Left renal cortex interstitium (tissue), 4 donors: ENCODE data around the gene EHMT2. TPM values are rescaled to one million over a fixed set of nuclear protein-coding genes. Genes with fewer than 3 reads are reported as not detected.
A peak's percentile ranks its signal among the peaks of the same experiment; 100 is the strongest.
"Not testable (repeated sequence)": the region's sequence is repeated elsewhere in the genome, so short reads cannot be mapped to it uniquely, and the experiment has no call there.

Experiments
- DNase-seq, 4 donors: peaks; one replicate each; pipeline ENCODE4 v3.0.0-alpha.2; 2013; ENCODE audit warnings: low read depth in 4 of 4, low spot score in 2 of 4, missing footprints in 1 of 4
- polyA plus RNA-seq, 4 donors: library from polyadenylated mRNA; unstranded; fragments of 120-200 nt; gene quantifications; one replicate each; pipeline ENCODE4 v1.2.1, GENCODE V29; 2013; ENCODE audit not compliant: insufficient read length in 4 of 4

Gene EHMT2
- 100 to 1,000 TPM in 1 of 4 donors, 10 to 100 TPM in 3; 65.6 to 111 (median 86.8) TPM for polyA plus RNA-seq

DNA sequence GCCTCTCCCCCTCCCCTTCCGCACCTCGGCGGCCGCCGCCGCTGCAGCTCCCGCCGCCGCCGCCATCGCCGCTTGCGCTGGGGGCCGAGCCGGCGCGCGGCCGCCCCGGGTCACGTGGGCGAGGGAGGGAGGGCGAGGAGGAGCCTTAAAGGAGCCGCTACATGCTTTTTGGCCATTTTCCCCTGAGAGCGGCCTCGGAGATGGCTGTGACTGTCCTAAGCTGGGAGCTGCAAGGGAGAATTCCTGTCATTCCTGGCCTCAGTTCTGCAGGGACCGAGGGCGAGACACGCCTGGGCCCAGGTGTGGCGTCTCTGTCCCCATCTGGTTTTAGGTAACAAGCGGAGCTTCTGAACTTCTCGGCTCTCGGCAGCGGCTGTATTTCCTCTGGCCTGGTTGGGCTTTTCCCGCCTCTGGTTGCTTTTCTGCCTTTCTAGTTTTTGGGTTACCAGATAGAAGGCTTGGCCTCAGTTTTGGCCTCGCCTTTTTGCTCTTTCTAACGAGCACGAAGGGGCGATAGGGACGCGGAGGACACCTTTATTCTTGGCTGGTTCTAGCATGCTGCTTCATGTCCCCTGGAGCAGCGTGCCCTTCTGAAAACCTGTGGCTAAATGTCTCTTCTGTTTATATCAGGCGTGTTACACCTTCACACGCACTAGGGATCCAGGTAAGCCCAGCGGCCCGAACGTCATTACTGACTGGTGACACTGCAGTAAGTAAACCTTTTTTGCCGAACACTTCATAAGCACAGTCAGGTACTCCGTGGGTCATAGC is at the start of gene EHMT2:
EHMT2 (minus strand) TSS at position 87 of the 771 bp plus-strand sequence; CDS start at position 66, 21 bp downstream.
- DNase-seq: peak in 3 of 4 donors; percentile 63 to 79 (median 75)

DNA sequence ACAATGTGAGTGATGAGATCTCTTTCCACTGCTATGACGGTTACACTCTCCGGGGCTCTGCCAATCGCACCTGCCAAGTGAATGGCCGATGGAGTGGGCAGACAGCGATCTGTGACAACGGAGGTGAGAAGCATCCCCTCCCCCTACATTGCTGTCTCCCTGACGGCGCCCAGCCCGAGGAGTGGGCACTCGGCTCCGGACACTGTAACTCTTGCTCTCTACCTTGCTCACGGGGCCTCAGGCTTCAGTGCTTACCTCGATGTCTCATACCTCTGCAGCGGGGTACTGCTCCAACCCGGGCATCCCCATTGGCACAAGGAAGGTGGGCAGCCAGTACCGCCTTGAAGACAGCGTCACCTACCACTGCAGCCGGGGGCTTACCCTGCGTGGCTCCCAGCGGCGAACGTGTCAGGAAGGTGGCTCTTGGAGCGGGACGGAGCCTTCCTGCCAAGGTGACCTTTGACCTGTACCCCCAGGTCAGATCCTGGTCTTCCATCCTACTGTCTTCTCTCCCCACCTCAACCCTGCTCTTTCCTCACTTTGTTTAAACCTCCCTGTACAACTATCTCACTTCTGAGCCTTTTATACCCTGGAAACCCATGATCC is 49.7 kb upstream of the EHMT2 start:
- no peak for DNase-seq

DNA sequence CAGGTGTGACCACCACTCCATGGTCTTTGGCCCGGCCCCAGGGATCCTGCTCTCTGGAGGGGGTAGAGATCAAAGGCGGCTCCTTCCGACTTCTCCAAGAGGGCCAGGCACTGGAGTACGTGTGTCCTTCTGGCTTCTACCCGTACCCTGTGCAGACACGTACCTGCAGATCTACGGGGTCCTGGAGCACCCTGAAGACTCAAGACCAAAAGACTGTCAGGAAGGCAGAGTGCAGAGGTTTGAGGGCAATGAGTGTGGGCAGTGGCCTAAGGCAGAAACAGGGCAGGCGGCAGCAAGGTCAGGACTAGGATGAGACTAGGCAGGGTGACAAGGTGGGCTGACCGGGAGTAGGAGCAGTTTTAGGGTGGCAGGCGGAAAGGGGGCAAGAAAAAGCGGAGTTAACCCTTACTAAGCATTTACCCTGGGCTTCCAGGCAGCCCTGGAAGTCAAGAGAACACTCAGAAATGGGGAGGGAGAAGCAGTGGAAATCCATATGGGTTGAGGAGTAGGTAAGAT is 48.9 kb upstream of the EHMT2 start:
- no peak for DNase-seq

DNA sequence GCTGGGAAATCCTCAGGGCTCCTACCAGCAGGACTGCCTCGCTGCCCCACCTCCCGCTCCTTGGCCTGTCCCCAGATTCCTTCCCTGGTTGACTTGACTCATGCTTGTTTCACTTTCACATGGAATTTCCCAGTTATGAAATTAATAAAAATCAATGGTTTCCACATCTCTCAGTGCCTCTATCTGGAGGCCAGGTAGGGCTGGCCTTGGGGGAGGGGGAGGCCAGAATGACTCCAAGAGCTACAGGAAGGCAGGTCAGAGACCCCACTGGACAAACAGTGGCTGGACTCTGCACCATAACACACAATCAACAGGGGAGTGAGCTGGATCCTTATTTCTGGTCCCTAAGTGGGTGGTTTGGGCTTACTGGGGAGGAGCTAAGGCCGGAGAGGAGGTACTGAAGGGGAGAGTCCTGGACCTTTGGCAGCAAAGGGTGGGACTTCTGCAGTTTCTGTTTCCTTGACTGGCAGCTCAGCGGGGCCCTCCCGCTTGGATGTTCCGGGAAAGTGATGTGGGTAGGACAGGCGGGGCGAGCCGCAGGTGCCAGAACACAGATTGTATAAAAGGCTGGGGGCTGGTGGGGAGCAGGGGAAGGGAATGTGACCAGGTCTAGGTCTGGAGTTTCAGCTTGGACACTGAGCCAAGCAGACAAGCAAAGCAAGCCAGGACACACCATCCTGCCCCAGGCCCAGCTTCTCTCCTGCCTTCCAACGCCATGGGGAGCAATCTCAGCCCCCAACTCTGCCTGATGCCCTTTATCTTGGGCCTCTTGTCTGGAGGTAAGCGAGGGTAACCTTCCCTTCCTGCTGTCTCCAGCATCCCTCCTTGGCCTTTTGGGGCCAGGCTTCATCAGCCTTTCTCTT is 48.2 kb upstream of the EHMT2 start, which contains the start of gene CFB:
CFB (plus strand) TSS at position 589 of the 863 bp plus-strand sequence; CDS start at position 716, 127 bp downstream.
- DNase-seq: no peak

DNA sequence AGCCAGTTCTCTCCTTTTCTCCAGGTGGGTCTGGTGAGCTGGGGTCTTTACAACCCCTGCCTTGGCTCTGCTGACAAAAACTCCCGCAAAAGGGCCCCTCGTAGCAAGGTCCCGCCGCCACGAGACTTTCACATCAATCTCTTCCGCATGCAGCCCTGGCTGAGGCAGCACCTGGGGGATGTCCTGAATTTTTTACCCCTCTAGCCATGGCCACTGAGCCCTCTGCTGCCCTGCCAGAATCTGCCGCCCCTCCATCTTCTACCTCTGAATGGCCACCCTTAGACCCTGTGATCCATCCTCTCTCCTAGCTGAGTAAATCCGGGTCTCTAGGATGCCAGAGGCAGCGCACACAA is 47.6 kb upstream of the EHMT2 start:
- DNase-seq: no peak

DNA sequence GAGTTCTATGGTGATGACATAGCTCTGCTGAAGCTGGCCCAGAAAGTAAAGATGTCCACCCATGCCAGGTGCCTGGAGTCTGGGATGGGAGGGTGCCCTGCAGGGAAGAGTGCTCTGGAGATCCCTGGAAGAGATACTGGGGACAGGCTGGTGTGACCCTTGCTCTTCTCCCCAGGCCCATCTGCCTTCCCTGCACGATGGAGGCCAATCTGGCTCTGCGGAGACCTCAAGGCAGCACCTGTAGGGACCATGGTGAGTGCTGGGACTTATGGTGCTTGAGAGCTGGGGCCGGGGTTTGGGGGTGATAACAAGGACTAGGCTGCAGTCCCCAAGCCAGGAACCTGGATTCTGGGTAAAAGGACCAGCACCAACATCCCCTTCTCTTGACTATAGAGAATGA is 46.2 kb upstream of the EHMT2 start:
- no peak for DNase-seq

DNA sequence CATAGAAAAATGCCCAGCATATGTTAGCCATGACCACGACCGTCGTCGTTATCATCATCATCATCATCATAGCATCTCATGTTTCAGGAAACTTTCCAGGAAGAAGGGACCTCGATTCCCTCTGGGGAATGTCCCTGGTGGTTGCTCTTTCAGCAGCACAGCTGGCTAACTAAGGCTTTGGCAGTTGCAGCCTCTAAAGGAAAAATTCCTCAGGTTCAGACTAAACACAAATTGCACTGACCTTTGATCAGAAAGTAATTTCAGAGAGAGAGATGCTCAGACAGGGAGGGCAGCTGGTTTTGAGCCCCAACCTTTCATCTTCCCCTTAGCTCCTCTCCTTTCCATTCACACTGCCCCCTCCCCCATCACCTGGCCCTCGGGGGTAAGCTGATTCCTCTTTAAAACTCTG is 42.8 kb upstream of the EHMT2 start:
- no peak for DNase-seq

DNA sequence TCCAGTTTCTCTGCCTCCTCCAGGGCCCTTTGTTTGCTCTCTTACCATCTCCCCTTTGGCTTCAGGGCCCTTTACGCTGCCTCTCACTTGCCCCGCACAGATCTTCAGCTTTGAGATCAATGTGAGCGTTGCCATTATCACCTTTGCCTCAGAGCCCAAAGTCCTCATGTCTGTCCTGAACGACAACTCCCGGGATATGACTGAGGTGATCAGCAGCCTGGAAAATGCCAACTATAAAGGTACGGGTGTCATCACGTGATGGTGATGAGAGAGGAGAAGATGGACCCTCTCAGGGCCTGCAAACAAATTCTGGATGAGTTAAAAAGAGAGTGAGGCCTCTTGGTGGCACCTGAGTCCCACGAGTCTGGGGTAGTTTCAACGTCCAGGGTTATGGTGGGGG is 38.3 kb upstream of the EHMT2 start:
- no peak for DNase-seq

DNA sequence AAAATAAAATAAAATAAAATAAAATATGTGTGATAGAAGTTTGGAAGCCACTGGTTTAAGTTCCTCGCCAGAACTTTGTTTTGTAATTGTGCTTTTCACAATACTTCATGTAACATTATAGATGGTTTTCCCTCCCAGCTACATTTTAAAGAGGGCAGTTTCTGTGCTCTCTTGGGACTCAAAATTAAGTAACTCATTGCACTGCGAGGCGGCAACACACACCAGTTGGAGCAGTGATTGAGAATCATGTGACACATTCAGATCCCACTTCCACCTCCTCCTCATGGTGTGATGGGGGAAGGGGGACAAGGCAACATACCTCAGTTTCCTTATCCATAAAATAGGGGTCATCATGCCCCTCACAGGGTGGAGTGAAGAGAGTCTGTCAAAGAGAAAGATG is 37.5 kb upstream of the EHMT2 start:
- DNase-seq: no peak

DNA sequence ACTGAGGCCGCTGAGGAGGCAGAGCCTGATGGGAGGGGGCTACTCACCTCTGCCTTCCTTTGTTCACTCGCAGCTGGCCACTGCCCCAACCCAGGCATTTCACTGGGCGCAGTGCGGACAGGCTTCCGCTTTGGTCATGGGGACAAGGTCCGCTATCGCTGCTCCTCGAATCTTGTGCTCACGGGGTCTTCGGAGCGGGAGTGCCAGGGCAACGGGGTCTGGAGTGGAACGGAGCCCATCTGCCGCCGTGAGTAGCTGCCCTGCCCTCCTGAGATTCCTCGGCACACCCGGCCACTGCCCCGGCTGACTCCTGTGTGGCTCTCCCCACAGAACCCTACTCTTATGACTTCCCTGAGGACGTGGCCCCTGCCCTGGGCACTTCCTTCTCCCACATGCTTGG is 36.0 kb upstream of the EHMT2 start:
- no peak for DNase-seq

DNA sequence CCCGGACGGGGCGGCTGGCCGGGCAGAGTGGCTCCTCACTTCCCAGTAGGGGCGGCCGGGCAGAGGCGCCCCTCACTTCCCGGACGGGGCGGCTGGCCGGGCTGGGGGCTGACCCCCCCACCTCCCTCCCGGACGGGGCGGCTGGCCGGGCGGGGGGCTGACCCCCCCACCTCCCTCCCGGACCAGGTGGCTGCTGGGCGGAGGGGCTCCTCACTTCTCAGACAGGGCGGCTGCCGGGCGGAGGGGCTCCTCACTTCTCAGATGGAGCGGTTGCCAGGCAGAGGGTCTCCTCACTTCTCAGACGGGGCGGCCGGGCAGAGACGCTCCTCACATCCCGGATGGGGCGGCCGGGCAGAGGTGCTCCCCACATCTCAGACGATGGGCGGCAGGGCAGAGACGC is 34.6 kb upstream of the EHMT2 start:
- DNase-seq: not testable (repeated sequence)

DNA sequence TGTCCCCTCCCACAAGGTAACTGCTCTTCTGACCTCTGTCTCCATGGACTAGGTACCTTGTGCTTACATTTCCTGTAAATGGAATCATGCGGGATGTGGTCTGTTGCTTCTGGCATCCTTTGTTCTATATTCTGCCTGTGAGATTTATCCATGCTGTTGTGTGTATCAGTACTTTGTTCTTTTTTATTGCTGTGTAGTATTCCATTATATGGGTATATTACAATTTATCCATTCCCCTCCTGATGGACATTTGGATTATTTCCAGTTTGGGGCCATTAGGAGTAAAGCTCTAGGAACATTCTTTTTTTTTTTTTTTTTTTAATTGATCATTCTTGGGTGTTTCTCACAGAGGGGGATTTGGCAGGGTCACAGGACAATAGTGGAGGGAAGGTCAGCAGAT is 33.5 kb upstream of the EHMT2 start:
- DNase-seq: no peak

DNA sequence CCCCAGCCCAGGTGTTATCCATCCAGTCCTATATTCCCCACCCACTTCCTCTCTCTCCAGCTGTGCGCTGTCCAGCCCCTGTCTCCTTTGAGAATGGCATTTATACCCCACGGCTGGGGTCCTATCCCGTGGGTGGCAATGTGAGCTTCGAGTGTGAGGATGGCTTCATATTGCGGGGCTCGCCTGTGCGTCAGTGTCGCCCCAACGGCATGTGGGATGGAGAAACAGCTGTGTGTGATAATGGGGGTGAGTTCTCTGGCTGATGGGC is 31.1 kb upstream of the EHMT2 start:
- DNase-seq: no peak

DNA sequence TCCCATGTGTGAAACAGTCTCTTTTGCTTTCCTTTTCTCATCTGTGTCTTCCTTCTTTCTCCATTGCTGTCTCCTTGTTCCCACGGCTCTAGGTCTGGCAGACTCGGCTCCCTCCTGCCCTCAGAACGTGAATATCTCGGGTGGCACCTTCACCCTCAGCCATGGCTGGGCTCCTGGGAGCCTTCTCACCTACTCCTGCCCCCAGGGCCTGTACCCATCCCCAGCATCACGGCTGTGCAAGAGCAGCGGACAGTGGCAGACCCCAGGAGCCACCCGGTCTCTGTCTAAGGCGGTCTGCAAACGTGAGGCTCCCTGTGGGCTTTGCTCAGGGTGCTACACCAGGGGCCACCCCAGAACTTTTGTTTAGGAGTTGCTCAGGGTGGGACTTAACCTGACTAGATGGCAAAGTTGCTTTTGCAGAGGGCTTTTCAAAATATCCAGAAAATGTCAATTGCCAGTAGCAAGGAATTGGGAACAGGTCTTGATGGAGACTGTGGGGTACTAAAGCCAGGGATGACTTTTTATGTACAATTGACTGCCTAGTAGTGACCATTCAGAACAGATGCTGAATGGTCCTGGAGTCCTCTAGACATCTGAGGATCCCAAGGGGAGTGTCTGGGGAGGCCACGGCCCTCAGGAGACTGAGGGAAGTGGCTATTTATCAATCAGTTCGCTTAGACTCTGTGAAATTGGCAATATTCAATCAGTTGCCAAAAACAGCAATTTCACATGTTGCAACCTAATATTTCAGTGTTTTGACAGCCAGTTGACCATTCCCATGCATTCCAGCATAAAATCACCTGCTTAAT is 30.6 kb upstream of the EHMT2 start:
- no peak for DNase-seq

DNA sequence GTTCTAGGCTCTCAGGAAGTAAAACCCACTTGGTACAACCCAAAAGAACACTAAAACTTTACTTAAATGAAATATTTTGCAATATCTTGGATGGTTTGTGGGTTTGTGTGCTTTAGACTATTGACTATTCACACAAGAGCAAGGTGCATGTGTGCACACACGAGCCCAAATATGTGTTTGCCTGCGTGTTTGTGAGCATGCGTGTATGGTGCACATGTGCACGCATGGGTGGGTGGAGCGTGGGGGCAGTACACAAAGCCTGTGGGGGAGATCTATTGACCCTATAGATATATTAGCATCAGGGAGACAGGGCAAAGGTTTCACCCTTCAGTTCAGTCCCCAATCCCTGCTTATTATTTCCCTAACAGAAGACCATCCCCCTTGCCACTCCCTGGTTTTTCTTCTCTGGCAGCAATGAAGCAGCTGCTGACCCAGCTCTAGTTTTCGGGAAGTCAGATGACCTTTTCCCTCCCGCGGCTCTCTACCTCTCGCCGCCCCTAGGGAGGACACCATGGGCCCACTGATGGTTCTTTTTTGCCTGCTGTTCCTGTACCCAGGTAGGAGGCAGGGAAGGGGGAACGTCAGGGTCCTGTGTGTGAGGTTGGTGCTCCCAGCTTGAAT is 29.9 kb upstream of the EHMT2 start, which contains the start of gene C2:
C2 (plus strand) TSS at position 476 of the 621 bp plus-strand sequence; CDS start at position 512, 36 bp downstream.
- no peak for DNase-seq

DNA sequence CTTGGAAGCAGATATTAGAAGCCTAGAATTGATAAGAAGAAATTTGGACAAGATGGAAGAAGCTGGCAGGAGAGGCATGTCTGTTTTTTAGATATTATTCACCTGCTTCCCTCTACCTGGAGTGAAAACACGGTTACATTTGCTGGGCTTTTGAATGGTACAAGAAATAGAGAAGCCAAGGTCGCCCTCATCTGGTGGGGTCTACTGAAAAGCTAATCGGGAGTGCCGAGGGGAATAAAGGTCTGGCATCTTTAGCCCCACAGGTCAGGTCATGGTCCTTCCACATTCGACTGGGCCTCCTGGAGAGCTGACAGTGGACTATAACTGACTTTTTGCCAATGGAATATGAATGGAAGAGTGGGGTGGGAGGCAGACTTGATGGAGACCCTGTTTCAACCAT is 25.4 kb upstream of the EHMT2 start:
- DNase-seq: no peak

DNA sequence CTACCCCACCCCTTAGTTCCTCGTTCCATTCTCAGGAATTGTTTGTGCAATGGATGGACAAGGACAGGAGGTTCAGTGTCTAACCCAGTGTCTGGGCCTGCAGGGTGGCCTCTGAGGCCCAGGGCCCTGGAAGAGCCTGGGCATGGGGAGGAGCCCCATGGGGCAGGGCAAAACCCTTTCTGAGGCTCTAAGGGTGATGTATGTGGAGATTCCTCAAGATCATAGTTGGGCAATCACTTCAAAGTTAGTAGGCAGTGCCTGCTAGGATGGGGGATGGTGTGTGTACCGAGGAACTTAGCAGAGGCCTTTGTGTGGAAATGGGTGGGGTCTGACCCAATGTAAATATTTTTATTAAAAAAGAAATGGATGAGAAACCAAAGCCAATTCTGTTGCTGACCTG is 23.3 kb upstream of the EHMT2 start:
- DNase-seq: no peak

DNA sequence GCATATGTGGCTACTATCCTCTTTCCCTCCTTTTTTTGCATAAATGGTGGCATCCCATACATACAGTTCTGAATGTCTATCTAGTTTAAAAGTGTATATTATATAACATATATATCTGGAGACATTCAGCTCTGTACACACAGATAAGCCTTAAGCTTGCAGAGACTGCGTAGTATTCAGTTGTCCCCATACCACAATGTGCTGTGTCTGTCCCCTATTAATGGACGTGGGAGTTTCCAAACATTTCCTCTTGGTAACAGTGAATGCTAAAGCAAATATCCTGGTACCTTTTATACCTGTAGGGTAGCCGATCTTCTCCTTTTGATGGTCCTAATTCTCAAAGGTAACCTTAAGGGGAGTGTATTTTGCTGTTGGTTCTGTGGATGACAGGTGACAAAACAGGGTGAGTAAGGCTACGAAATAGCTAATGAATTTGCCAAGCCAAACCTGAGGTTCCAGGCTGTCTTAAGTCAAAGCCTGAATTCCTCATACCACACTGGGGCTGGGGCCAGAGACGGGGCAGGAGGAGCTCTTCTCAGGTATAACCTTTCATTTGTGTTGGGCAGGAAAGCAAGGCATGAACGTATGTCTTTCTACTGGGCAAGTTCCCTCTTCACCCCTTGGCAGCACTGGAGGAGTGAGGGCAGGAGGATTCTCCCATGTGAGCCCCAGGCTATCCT is 22.3 kb upstream of the EHMT2 start:
- no peak for DNase-seq

DNA sequence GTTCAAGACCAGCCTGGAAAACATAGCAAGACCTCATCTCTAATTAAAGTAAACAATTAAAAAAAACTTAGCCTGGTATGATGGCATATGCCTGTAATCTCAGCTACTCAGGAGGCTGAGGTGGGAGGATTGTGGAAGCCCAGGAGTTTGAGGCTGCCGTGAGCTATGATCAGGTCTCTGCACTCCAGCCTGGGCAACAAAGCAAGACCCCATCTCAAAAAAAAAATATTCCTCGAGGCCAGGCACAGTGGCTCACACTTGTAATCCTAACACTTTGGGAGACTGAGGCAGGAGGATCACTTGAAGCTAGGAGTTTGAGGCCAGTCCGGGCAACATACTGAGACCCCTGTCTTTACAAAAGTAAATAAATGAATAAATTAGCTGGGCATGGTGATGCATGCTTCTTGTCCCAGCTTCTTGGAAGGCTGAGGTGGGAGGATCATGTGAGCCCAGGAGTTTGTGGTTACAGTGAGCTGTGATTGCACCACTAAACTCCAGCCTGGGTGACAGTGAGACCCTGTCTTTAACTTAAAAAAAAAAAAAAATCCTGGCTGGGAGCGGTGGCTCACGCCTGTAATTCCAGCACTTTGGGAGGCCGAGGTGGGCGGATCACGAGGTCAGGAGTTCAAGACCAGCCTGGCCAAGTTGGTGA is 20.7 kb upstream of the EHMT2 start:
- no peak for DNase-seq
